Type B pancreatic cell (in vitro differentiated cells): ENCODE data around the gene PDE6A. TPM values are rescaled to one million over a fixed set of nuclear protein-coding genes. Genes with fewer than 3 reads are reported as not detected.

Experiments
- DNase-seq: peaks from one replicate; pipeline ENCODE4 v3.0.0; 2021; ENCODE audit warnings: mixed read lengths; ENCODE audit not compliant: unreplicated experiment; ENCODE audit errors: extremely low spot score
- H3K27ac Mint-ChIP-seq: 2 replicates; pipeline ENCODE4 v1.8.0; 2021; ENCODE audit warnings: mild to moderate bottlenecking, mixed read lengths
- H3K27me3 Mint-ChIP-seq: 2 replicates; pipeline ENCODE4 v1.8.0; 2021; ENCODE audit warnings: mixed read lengths
- H3K36me3 Mint-ChIP-seq: 2 replicates; pipeline ENCODE4 v1.8.0; 2021; ENCODE audit warnings: mixed read lengths
- H3K4me1 Mint-ChIP-seq: one replicate; pipeline ENCODE4 v1.8.0; 2021; ENCODE audit warnings: mixed read lengths; ENCODE audit not compliant: unreplicated experiment
- H3K4me3 Mint-ChIP-seq: 2 replicates; pipeline ENCODE4 v1.8.0; 2021; ENCODE audit warnings: mild to moderate bottlenecking, mixed read lengths
- H3K9me3 Mint-ChIP-seq: 2 replicates; pipeline ENCODE4 v1.8.0; 2021; ENCODE audit warnings: mixed read lengths
- total RNA-seq: library from RNA; stranded (reverse); gene quantifications from 2 replicates; pipeline ENCODE4 v1.2.1, GENCODE V29; 2021; ENCODE audit warnings: low replicate concordance
- TF ChIP-seq, protein P1 (sequence below): fragments of 200-600 bp; sonication (generic); conservative IDR thresholded peaks from 2 replicates; pipeline ENCODE4 v1.5.0; 2021; ENCODE audit warnings: antibody characterized with exemption, mild to moderate bottlenecking

Gene PDE6A
- total RNA-seq, 1 donor from 2014 or later = not detected

DNA sequence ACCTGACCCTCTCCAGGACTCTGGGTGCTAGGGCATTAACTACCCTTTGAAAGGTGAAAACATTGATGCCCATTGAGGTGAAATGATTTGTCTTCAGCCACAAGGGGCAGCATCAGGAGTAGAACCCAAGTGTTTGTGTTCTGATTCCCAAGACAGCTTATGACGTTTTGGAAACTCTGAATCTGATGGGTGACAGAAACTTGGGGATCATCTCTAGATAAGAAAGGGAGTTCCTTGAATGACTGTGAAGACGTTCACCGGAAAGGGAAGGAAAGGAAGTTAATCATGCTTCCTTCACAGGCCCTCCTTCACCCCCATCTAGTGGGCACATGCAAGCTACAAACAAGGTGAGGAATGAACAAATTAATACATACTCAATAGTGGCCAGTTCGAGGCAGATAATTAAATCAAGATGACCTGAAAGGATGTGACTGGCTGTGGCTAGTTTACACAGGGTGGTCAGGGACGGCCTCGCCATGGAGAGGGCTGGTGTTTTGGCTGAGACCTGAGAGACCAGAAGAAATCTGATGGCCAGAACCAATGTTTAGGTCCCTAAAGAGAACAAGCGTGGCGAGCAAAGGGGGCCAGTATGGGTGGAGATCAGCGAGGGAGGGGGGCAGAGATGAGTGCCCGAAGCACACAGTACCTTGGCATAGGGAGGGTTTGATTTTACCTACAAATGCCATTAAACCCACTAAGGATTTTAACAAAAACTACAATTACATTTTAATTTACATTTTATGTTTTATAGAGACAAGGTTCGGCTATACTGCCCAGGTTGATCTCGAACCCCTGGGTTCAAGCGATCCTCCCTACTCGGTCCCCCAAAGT is 15.0 kb upstream of the PDE6A start:
- no peaks in the 10 kb centered on the region for H3K27me3 Mint-ChIP-seq
- peak overlapping the region; percentile 96 for H3K27ac Mint-ChIP-seq
- H3K4me1 Mint-ChIP-seq = peaks cover 29% of the 10 kb centered on the region
- H3K9me3 Mint-ChIP-seq = no peaks in the 10 kb centered on the region
- no peak for DNase-seq
- H3K36me3 Mint-ChIP-seq = no peaks in the 10 kb centered on the region
- H3K4me3 Mint-ChIP-seq = peak overlapping the region; percentile 95
- TF ChIP-seq, protein P1, sequence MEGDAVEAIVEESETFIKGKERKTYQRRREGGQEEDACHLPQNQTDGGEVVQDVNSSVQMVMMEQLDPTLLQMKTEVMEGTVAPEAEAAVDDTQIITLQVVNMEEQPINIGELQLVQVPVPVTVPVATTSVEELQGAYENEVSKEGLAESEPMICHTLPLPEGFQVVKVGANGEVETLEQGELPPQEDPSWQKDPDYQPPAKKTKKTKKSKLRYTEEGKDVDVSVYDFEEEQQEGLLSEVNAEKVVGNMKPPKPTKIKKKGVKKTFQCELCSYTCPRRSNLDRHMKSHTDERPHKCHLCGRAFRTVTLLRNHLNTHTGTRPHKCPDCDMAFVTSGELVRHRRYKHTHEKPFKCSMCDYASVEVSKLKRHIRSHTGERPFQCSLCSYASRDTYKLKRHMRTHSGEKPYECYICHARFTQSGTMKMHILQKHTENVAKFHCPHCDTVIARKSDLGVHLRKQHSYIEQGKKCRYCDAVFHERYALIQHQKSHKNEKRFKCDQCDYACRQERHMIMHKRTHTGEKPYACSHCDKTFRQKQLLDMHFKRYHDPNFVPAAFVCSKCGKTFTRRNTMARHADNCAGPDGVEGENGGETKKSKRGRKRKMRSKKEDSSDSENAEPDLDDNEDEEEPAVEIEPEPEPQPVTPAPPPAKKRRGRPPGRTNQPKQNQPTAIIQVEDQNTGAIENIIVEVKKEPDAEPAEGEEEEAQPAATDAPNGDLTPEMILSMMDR = peak; percentile 71

DNA sequence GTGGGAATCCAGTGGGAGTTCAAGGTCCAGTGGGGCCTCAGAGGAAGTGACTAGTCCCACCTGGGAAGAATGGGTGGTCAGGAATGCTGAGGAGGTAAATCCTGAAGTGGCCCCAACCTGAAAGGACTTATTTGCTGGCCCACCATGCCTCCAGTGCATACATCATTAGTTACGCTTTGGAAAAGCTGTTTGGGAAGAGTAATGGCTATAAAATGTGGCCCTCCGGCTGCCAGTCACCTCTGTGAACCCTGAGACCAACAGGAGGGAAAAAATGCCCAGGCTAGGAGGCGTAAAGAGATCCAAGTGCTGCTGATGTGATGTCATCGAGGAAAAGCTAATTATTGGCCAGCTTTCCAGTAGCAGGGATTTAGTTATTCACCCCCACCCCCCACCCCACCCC is 13.3 kb upstream of the PDE6A start:
- H3K36me3 Mint-ChIP-seq = no peaks in the 10 kb centered on the region
- TF ChIP-seq, protein P1 = no peak
- H3K4me1 Mint-ChIP-seq = peaks cover 33% of the 10 kb centered on the region
- no peak for DNase-seq
- no peaks in the 10 kb centered on the region for H3K27me3 Mint-ChIP-seq
- no peaks in the 10 kb centered on the region for H3K9me3 Mint-ChIP-seq
- no peak overlapping the region for H3K27ac Mint-ChIP-seq
- H3K4me3 Mint-ChIP-seq = no peak overlapping the region

DNA sequence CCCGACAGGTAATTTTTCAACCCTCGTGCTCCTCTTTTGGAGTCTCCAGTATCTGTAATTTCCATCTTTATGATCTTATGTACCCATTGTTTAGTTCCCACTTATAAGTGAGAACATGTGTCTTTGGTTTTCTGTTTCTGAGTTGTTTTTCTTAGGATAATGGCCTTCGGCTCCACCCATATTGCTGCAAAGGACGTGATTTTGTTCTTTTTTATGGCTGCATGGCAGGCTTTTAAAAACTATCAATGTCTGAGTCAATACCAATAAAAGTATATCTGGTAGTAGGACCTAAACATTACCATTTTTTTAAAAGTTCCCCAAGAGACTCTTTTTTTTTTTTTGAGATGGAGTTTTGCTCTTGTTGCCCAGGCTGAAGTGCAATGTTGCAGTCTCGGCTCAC is 12.1 kb upstream of the PDE6A start:
- DNase-seq = no peak
- no peak overlapping the region for H3K27ac Mint-ChIP-seq
- no peaks in the 10 kb centered on the region for H3K36me3 Mint-ChIP-seq
- H3K27me3 Mint-ChIP-seq = no peaks in the 10 kb centered on the region
- no peaks in the 10 kb centered on the region for H3K9me3 Mint-ChIP-seq
- peaks cover 25% of the 10 kb centered on the region for H3K4me1 Mint-ChIP-seq
- TF ChIP-seq, protein P1 = no peak
- no peak overlapping the region for H3K4me3 Mint-ChIP-seq

DNA sequence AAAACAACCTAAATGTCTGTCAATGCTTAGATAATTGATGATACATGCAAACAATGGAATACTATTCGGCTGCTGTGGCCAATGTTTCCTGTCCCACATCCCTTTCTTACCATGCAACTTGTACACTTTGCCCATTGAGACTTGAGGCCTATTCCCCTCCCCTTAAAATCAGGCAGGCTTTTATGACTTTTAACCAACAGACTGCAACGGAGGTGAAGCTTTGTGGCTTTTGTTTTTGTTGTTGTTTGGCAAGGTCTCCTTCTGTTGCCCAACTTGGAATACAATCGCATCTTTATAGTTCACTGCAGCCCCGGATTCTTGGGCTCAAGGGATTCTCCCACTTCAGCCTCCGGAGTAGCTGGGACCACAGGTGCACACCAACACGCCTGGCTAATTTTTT is 10.2 kb upstream of the PDE6A start:
- Mint-ChIP-seq H3K4me1 (peaks cover 14% of the 10 kb centered on the region), H3K27ac (no peak overlapping the region)

DNA sequence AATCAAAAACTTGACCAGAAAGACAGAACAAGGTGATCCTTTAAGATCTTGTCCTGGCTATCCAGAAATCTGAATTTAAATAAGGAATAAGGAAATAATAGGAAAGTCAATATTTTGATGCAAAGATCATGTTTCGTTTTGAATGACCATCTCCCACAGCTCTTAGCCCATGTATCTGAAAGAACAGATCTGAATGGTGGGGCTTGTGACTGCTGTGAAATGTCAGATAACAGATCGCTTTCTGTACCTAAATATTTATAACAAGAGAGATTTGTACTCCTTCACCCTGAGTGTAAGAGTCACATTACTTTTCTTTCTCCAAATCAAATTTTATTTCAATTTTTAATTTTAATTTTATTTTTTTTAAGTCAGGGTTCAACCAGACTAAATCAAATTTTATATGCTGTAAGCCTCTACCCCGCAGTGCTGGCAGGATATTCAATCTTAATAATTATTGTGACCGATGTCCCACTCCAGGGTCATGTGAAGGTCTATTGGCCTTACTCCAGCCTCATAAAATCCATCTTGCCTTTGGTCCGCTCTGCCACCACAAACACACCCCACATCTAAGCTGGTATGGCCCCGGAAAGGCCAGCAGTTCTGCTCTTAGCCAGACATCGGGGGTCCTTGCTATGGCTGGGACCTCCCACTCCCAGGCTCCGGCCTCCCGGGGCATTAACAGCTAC is 9.0 kb upstream of the PDE6A start:
- no peak for DNase-seq
- Mint-ChIP-seq H3K27ac (no peak overlapping the region), H3K36me3 (no peaks in the 10 kb centered on the region), H3K27me3 (no peaks in the 10 kb centered on the region), H3K4me1 (peaks cover 8% of the 10 kb centered on the region), H3K4me3 (no peak overlapping the region), H3K9me3 (no peaks in the 10 kb centered on the region)
- TF ChIP-seq, protein P1 = no peak

More for the DNA sequence above, 10.2 kb upstream of the PDE6A start:
- TF ChIP-seq, protein P1 = no peak
- Mint-ChIP-seq H3K27me3 (no peaks in the 10 kb centered on the region), H3K4me3 (no peak overlapping the region), H3K9me3 (no peaks in the 10 kb centered on the region), H3K36me3 (no peaks in the 10 kb centered on the region)
- no peak for DNase-seq
